Activated CD8-positive, alpha-beta memory T cell treated with anti-CD3 and anti-CD28 coated beads for 24 hours (primary cell): ENCODE measurements around the gene C4BPB.

Experiments used
- DNase-seq: peaks from one replicate; pipeline ENCODE4 v3.0.0-alpha.2; 2020

C4BPB gene

DNA sequence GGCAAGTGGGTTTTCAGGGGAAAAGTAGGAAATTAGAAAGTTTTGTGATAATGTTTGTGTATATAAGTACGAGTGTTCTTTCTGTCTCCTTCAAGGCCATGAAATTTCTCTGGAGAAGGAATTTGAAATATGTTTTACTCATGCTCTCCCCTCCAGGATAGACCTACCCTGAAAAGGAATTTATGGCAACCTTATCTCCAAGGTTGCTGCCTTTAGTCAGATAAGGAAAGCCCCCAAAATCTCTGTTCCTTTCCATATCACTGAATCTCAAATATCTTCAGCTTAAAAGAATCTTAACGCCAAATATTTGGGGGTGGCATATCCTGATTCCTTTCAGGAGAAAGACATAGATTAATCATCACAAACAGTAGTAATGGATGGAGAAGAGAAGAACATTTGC lies 499 bp upstream of the C4BPB start:
- no peak for DNase-seq

DNA sequence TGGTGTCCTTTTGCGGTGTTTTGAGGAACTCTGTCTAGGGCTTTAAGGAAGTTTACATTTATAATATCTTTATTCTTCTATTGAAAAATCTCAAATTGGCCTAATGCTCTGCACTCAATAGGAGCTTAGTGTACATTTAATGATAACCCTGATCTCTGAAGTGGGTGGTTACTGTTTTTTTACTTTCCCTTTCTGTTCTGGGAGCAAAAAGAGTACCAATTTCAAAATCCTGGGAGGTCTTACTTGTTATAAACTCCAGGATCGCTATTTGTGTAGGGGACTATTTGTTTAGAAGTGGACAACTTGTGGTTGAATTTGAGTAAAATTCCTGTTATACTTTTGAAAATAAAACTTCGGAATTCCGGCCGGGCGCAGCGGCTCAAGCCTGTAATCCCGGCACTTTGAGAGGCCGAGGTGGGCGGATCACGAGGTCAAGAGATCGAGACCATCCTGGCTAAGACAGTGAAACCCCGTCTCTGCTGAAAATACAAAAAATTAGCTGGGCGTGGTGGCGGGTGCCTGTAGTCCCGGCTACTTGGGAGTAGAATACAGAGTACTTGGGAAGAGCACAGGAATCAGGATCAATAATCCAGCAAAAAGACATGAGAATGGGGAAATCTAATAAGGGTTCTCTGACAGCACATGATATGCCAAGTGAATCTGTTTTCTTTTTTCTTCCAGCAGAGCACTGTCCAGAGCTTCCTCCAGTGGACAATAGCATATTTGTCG lies 1.1 kb downstream of the C4BPB start:
- no peak for DNase-seq

DNA sequence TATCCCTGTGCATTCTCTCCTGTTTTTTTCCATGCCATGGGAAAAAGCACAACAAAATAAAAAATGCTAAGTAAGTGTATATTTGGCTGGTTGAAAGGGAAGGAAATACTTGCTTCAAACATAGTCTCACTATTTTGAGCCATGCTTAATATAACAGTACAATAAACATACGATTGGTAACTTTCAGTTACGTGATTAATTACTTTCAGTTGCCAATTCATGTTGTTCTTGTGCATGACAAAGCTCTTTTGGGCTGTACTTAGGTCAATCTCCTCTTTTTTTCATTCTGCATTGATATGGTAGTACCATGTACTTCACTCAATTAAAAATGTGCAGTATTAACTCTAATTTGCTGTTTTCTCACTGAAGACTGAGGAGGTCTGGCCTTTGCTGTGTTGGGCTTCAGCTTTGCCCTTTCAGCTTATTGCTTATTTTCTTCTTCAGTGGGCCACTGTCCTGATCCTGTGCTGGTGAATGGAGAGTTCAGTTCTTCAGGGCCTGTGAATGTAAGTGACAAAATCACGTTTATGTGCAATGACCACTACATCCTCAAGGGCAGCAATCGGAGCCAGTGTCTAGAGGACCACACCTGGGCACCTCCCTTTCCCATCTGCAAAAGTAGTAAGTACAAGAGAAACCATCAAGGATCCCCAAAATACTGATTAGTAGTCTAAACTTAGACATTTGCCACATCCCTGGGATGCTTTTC lies 2.7 kb downstream of the C4BPB start:
- no peak for DNase-seq

DNA sequence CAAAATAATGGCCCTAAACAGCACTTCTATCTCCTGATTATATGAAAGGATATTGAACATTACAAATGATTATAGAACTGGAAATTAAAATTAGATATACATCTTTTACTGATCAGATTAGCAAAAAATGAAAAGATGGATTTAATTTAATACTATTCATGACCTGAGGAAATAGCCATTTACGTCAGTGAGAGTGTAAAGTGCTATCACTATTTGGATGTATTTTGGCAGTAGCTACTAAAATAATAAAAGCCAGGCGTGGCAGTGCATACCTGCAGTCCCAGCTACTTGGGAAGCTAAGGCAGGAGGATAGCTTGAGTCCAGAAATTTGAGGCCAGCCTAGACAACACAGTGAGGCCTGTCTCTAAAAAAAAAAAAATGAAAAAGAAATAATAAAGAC lies 5.3 kb downstream of the C4BPB start:
- no peak for DNase-seq

DNA sequence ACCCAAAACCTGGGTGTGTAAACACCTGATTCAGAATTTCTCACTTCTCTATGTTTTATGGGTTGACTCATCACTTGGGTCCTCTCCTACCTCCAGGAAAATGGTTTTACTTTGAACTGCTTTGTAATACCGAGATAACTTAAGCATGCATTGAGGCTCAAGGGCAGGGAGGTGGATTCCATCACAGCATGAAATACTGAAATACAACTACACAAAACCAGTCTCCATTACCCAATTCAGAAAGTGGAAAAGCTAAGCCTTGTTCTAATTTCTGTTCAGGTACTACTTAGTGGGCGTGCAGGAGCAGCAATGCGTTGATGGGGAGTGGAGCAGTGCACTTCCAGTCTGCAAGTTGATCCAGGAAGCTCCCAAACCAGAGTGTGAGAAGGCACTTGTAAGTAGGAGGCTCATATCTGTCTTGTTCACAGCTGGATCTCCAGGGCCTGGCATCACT lies 9.2 kb downstream of the C4BPB start:
- peak; percentile 69 for DNase-seq

DNA sequence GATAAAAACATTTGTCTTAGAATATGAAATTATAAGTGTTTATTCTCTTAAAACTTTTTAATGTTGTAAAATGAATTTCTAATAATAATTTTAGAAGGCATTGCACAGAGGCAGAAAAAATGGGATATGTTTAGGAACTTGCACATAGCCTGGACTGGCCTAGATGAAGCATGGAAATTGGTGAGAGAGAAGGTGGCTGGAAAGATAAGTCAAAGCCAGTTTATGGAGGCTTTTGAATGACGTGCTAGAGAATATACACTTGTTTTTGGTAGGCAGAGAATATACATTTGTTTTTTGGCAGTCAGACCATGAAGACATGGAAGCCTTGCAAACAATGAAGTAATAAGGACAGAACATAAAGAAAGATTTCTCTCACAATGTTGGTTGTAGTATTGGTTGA lies 13.1 kb downstream of the C4BPB start:
- no peak for DNase-seq

DNA sequence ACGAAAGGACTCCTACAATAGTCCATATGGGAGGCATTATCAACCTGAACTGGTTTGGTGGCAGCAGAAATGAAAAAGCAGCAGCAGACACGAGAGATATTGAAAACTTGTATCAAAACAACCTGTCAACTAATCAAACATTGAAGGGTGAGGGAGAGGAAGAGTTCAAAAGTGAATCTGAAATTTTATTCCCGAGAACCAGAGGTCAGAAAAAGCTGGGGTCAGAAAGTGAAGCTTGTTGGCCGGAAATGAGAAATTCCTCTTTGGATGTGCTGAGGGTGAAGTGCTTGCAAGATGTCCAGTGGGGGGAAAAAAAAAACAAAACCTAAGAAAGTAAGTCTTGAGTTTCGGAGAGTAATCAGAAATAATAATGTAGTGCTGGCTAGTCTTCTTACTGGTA lies 13.5 kb downstream of the C4BPB start:
- no peak for DNase-seq

DNA sequence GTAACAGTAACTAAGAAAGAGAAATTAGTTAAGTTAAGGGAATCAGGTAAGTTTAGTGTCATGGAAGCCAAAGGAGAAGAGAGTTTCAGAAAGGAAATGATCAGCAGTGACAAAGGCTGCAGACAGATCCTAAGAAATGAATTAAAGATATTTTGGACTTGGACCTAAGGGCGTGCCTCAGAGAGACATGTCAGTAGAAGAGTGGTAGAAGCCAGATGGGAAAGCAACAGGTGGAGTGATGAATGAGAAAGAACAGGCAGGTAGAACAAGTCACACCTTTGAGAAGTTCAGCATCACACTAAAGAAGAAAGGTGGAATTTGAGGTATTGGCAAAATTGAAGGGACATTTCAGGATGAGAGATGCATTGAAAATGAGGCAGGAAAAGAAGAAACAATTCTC lies 14.0 kb downstream of the C4BPB start:
- no peak for DNase-seq

DNA sequence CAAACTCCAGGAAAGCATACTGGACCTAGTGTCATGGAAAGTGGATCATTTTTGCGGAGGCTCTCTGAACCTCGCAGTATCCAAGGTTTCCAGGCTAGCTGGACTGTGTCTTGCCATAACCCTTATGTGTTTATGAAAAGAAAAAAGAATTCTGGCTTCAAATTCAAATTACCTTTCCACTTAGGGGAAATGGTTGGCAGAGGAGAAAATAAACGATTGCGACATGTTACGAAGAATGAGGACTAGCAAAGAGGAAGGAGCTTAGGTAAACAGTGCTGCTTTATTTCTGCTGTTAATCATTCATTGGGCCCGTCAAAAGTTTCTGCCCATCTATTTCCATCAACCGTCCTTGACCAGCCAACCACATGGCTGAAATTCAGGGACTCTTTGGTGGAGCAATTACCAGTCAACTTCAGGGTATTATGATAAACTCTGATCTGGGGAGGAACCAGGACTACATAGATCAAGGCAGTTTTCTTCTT lies 15.3 kb downstream of the C4BPB start, which contains the start of gene C4BPA:
Gene C4BPA (plus strand): TSS at position 342 of the 482 bp plus-strand sequence. CDS start 8,793 bp downstream, outside the sequence.
- DNase-seq, result no peak

DNA sequence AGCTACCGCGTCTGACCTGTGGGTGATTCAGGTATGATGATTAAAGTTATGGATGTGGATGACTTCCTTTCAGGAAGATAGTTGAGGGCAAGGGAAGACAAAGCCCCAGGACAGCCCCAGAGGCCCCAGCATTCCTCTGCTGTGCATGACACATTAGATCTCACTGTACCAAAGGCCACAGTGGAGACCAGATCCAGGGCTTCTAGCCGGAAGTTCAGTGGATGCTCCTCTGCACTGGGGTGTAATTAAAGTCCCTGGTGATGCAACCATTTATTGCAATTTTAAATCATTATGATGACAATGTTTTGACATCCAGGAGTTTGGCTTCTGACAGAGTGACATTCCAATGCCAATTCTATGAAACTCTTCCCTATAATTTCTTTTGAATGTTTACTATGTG lies 20.3 kb downstream of the C4BPB start:
- no peak for DNase-seq

DNA sequence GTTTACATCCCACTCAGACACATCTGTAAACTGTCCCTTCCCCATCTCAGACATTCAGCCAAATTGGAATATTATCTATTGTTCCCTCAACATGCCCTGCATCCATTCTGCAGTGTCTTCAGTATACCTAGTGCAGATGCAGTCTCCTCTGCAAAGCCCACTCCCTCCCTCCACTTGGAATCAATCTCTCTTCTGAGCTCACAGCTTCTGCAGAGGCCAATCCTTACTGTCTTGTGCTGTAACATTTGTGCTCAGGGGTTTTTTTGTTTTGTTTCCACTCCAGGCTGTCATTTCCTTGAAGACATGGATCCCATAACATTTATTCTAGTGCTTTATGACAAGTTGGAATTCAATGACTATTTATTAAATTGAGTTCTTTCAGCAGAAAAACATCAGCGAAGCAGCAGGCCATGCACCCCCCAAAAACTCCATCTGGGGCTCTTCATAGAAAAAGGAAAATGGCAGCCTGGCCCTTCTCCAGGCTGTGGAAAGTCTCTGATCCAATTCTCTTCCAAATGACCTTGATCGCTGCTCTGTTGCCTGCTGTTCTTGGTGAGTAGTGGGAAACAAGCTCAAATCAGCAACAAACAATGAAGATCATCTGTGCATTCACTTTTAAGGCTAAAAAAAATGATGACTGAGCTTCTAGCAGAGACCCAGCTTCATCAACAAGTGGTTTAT lies 24.1 kb downstream of the C4BPB start:
- no peak for DNase-seq

DNA sequence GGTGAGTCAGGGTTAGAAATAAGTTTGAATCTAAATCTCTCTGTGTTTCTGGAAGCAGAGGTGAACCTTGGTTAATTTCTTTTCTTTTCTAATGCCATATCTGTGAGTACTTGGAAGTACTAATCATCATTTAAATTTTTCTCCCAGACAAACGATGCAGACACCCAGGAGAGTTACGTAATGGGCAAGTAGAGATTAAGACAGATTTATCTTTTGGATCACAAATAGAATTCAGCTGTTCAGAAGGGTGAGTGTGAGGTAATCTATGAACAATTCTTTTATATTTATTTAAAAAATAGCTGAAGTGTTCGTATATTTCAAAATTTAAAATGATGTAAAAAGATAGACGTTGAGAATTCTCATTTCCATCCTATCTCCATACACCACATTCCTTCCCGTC lies 26.6 kb downstream of the C4BPB start:
- DNase-seq, result no peak

DNA sequence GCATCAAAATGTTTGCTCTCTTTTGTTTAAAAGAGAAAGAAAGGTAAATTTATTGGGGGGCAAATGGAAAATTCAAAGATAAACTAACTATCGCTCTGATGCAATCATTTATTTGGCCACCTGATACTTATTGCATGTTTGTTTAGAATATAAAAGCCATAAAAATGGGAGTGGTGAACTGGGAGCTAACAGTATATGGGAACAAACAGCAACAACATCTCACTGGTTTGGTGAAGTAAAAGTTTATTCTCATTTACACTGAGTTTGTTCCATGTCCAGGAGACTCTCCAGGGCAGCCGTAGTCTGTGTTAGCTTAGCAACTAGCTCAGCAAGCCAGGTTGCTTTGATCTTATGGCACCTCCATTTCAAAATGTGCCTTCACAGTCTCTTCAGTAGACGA lies 35.7 kb downstream of the C4BPB start:
- no peak for DNase-seq

DNA sequence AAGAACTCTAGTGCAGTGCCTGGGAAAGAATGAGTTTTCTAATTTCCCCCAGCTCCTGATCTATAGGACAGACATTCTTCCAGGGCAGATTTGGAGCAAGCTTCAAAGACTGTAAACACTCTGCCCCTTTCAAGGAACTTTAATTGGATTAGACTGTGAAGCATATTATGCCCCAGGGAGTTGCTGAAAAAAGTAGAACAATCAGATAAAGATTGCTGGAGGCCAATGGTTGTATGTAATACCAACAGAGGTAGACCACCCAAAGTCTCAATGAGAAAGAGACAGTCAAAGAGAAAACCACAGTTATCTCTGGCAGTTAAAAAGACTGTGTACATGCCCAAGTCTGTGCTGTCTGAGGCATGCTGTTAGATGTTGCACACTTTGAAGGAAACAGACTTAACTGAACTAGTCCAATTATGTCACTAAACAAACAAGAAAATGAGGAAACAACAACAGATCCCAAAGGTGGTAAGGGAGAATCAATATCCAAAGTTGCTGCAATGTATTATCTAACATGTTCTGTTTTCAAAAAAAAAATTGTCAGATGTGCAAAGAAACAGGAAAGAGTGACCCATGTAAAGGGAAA lies 39.8 kb downstream of the C4BPB start:
- no peak for DNase-seq

DNA sequence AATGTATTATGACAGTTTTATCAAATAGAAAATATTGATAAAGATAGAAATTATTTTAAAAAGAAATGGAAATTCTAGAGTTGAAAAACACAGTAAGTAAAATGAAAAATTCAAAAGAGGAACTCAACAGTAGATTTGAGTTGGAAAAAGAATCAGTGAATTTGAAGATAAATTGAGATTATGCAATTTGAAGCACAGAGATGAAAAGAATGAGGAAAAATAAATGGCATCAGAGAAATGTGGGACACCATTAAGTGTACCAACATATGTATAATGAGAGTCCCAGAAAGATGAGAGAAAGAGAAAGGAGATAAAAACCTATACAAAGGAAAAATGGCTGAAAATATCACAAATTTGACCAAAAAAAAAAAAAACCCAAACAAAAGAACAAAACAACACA lies 40.4 kb downstream of the C4BPB start:
- no peak for DNase-seq

DNA sequence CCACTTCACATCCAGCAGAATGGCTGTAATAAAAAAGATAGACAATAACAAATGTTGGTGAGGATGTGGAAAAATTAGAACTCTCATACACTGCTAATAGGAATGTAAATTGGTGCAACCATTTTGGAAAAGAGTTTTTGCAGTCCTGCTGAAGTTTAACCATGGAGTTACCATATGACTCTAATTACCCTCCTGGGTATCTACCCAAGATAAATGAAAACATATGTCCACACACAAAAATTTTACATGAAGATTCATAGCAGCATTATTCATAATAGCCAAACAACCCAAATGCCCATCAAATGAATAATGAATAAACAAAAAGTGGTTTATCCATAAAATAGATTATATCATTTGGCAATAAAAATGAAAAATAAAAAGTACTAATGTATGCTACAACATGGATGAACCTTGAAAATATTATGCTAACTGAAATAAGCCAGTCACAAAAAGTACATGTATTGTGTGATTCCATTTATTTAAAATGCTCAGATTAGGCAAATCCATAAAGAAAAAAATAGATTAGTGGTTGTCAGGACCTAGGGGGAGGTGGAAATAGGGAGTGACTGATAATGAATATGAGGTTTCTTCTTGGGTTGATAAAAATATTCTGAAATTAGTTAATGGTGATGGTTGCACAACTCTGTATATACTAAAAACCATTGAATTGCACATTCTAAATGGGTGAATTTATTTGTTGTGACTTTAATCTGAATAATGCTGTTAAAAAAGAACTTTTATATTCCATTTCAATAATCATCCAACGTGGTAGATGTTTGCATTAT lies 41.8 kb downstream of the C4BPB start:
- DNase-seq, result no peak

DNA sequence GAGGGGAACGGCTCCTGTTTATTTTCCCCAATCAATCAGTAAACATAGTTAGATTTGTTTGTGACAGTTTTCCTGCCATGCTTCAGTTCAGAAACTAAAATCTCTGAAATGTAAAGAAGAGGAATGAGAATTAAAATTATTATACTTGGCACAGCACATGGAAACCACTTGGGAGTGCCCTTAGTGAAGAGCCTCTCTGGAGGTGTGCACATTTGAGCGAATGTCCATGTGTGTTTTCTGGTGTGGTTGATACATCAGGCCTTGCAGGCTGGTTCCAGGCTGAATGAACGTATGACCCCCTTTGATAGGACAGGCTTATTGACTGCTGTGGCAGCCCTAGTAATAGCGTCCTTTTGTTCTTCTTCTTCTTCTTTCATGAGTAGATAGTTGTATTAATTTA lies 42.5 kb downstream of the C4BPB start:
- no peak for DNase-seq

DNA sequence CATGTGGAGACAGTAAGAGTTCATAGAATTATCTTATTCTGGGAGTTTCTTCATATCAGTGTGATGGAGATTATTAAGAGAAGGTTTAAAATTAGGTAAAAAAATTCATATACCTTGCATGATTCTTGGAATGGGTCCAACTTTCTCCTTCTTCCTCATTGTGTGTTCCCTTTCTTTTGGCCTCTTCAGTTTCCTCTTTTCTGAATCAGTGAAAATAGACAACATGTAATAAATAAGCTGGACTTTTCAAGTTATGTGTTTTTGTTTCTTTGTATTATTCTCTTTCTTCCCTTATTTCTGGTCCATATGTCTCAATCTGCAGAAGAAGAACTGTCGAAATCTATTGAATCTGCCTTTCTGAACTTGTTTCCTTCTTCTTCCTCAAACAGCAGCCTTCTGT lies 45.9 kb downstream of the C4BPB start:
- no peak for DNase-seq

DNA sequence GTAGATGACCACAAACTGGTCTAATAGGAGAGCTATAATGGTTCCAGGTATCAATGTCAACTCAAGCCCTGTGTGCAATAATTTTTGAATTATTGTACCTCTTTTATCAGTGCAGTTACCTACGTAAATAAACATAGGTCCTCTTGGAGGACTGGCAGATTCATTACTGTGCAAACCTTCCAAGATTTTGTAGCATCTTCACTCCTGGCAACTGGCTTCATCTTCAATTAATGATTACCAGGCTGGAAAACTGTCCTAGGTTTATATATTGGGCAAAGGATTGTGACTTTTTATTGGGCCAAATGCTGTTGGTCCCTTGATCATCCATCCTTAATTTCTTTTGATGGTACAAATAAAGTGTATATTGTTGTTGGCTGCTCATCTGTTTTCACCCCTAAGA lies 51.0 kb downstream of the C4BPB start:
- no peak for DNase-seq

DNA sequence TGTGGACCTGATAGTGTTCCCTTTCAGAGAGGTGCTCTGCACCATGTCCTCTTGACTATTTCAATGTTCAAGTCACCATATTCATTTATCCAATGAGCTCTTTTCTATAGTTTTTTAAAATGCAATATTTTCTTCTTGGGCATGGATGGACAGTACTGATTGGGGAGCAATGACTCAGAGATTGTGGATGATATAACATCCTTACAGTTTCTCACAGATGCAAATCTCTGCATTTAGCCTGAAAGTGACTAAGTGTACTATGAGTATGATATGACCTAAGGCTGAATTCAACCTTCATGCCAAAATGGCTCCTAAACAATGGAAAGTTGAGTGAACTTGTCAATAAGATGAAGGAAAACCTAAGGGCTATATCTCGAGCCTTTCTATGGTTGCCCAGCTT lies 51.9 kb downstream of the C4BPB start:
- DNase-seq, result no peak

DNA sequence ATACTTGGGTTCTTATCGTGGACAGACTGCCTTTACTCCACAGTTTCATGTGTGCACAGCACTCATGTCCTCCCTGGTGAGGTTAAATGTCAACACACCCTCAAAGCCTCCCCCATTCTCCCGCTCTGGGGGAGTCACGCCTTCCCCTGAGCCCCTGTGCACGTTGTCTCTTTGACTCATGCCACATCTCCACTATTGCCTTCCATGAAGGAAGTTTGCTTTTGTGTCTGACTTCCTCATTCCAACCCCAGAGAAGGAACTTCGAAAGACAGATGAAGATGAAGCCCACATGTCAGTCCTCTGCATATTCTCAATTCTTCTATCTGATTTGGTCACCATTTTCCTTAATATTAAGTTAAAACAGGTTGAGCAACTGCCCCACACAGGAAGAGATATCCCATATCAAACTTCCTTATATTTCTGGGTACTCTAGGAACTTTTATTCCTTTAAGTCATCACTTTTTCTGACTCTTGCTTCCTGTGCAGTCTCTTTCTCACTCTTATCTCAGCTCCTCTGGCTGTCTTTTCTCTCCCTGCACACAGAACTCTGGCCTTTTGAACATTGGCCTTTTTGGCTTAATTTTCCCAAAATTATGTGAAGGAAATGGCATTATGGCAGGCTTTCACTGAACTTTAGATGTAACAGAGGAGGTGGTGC lies 56.9 kb downstream of the C4BPB start:
- DNase-seq, result no peak
